ENCODE results near the gene CCND1.

CCND1 gene

GRCh38 chr11:69609351-69609750, 31.6 kb upstream of the CCND1 start:
- no peak for TF ChIP-seq CTCF (IDR thresholded peaks at IDR 0.05; ENCODE audit: low read depth, low read length, missing control alignments)
- H3K4me3 ChIP-seq (ENCODE audit: low read depth, low read length), result no peak overlapping the region
- DNase-seq (ENCODE audit: low read depth), result no peak

GRCh38 chr11:69611548-69612526, 29.1 kb upstream of the CCND1 start:
- DNase-seq (ENCODE audit: low read depth), result no peak
- no peak for TF ChIP-seq CTCF (IDR thresholded peaks at IDR 0.05; ENCODE audit: low read depth, low read length, missing control alignments)
- H3K4me3 ChIP-seq (ENCODE audit: low read depth, low read length), result no peak overlapping the region

GRCh38 chr11:69613594-69613993, 27.4 kb upstream of the CCND1 start:
- DNase-seq (ENCODE audit: low read depth), result no peak
- no peak overlapping the region for H3K4me3 ChIP-seq (ENCODE audit: low read depth, low read length)
- no peak for TF ChIP-seq CTCF (IDR thresholded peaks at IDR 0.05; ENCODE audit: low read depth, low read length, missing control alignments)

GRCh38 chr11:69614085-69614484, 26.9 kb upstream of the CCND1 start:
- H3K4me3 ChIP-seq (ENCODE audit: low read depth, low read length), result no peak overlapping the region
- no peak for TF ChIP-seq CTCF (IDR thresholded peaks at IDR 0.05; ENCODE audit: low read depth, low read length, missing control alignments)
- DNase-seq (ENCODE audit: low read depth), result no peak

DNA sequence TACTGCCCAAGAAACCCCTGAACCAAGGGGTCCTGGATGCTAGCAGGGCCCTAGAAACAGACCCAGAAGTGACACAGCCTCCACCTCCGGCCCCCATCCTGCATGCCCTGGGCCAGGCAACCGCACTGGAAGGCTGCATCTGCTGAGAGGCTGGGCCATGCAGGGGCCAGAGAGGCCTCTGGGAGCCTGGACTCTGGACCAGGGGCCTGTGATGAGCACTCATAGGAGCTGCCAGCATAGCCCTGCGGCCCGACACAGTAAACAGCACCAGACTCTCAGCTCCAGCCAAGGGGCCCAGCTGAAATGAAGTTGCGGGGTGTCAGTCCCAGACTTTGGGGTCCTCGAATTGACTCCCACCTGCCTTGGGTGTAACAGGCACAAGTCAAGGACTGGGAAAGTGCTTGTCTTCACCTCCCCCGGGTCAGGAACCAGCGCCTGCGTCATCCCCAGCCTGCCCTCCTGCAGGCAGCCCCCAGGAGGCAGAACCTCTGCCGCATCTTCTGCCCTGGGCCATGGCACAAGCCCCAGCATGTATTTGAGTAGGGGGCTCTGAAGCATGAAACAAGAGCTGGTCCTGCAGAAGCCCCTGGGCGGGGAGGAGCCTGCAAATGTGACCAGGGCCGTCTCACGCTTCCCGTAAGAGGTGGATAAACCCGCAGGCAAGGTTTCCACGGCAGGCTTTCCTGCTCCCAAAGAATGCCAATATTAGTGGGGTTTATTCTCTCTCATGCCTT, 25.2 kb upstream of the CCND1 start:
- no peak for DNase-seq (ENCODE audit: low read depth)
- H3K4me3 ChIP-seq (ENCODE audit: low read depth, low read length), result no peak overlapping the region
- TF ChIP-seq CTCF (IDR thresholded peaks at IDR 0.05; ENCODE audit: low read depth, low read length, missing control alignments), result no peak

DNA sequence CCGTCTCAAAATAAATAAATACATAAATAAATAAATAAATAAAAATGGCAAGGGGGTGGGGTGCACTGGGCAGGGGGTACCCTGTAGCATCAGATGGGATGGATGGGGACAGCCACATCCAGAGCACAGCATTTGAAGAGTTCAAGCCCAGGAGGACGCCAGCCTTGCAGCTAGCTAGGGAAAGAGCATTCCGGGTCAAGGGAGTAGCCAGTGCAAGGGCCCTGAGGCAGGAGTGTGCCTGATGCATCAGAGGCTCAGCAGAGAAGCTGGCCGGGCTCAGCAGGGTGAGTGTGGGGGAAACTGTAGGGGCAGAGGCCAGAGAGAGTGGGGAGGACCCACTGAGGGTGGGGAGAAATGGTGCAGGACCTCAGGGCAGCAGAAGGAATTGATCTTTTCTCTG, 23.7 kb upstream of the CCND1 start:
- no peak overlapping the region for H3K4me3 ChIP-seq (ENCODE audit: low read depth, low read length)
- TF ChIP-seq CTCF (IDR thresholded peaks at IDR 0.05; ENCODE audit: low read depth, low read length, missing control alignments), result no peak
- no peak for DNase-seq (ENCODE audit: low read depth)

Measured in GM12864 (cell line).